Stimulated activated memory B cell treated with anti-CD40 and anti-IgM and Interleukin-4, amounts not matched to agents 10 μg/mL and 1 μg/mL and 100 μg/mL, for 72 hours (primary cell): ENCODE data around the gene MAP3K15.
"Not testable (repeated sequence)": the region's sequence is repeated elsewhere in the genome, so short reads cannot be mapped to it uniquely, and the experiment has no call there.

Source experiments
- ATAC-seq: fragments of 150-1000 bp; cut with Tn5 transposase; 2 replicates; pipeline ENCODE4 v1.10.0; 2021
- H3K27ac Mint-ChIP-seq: one replicate; pipeline ENCODE4 v1.8.0; 2022; ENCODE audit warnings: mild to moderate bottlenecking, mixed read lengths
- H3K27me3 Mint-ChIP-seq: one replicate; pipeline ENCODE4 v1.8.0; 2022; ENCODE audit warnings: mixed read lengths
- H3K36me3 Mint-ChIP-seq: one replicate; pipeline ENCODE4 v1.8.0; 2022; ENCODE audit warnings: mixed read lengths
- H3K4me1 Mint-ChIP-seq: one replicate; pipeline ENCODE4 v1.8.0; 2022; ENCODE audit warnings: mixed read lengths
- H3K4me3 Mint-ChIP-seq: one replicate; pipeline ENCODE4 v1.8.0; 2022; ENCODE audit warnings: mild to moderate bottlenecking, moderate library complexity, mixed read lengths
- H3K9me3 Mint-ChIP-seq: one replicate; pipeline ENCODE4 v1.8.0; 2022; ENCODE audit warnings: mixed read lengths

Gene MAP3K15

DNA sequence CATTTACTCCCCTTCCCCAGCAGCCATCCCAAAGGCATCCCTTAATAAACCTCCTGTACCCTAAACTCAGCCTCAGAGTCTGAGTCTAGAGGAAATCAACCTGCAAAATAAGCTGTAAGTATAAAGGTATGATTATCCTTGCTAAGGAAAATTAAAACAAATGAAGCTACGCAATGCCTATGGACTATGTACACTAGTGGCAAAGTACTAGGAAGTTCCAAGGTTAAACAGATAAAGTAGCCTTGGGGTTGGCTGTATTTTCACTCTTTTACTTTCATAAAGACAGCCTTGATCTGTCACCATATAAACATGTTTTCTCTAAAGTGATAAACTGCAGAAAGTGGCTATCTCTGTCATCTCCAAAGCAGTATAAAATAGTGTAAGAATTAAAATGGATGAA lies 35.9 kb downstream of the MAP3K15 start:
- H3K27me3 Mint-ChIP-seq = no peaks in the 10 kb centered on the region
- H3K9me3 Mint-ChIP-seq = peaks cover 2% of the 10 kb centered on the region
- no peak for ATAC-seq
- no peak overlapping the region for H3K27ac Mint-ChIP-seq
- no peaks in the 10 kb centered on the region for H3K4me1 Mint-ChIP-seq
- no peaks in the 10 kb centered on the region for H3K36me3 Mint-ChIP-seq
- no peak overlapping the region for H3K4me3 Mint-ChIP-seq

DNA sequence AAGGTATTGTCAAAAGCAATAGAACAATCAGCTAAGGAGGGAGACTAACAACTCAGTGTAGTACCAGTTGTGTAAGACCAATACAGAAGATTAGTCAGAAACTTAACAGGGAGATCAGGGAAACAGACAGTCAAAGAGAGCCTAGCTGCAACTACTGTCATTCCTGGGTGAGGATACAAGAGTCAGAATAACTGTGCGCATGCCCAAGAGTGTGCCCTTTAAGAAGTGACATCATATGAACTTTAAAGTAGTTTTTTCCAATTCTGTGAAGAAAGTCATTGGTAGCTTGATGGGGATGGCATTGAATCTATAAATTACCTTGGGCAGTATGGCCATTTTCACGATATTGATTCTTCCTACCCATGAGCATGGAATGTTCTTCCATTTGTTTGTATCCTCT lies 46.9 kb downstream of the MAP3K15 start:
- not testable (repeated sequence) for ATAC-seq, H3K4me3 Mint-ChIP-seq

DNA sequence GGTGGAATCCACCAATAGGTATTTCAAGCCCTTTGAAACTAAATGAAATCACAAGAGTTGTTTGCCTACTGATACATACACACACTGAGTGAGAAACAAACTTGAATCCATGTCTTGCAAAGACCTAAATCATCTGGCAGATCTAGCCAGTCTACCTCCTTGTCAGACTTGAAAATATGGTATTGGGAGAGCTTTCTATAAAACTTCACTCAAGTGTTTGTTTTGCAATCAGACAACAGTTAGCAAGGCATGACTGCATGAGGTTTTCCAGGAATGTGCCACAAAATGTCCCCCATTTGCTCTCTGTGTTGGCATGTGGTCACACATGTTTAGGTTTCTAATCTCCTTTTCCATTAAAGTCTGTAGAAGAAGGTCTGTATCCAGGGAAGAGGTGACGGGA lies 52.4 kb downstream of the MAP3K15 start:
- Mint-ChIP-seq H3K27ac (no peak overlapping the region), H3K36me3 (no peaks in the 10 kb centered on the region), H3K4me1 (no peaks in the 10 kb centered on the region), H3K9me3 (no peaks in the 10 kb centered on the region), H3K4me3 (no peak overlapping the region), H3K27me3 (peaks cover 21% of the 10 kb centered on the region)
- ATAC-seq = no peak

More for the DNA sequence above, 46.9 kb downstream of the MAP3K15 start:
- not testable (repeated sequence) for H3K36me3 Mint-ChIP-seq, H3K4me1 Mint-ChIP-seq, H3K9me3 Mint-ChIP-seq, H3K27ac Mint-ChIP-seq
- H3K27me3 Mint-ChIP-seq = peaks cover 29% of the 10 kb centered on the region

DNA sequence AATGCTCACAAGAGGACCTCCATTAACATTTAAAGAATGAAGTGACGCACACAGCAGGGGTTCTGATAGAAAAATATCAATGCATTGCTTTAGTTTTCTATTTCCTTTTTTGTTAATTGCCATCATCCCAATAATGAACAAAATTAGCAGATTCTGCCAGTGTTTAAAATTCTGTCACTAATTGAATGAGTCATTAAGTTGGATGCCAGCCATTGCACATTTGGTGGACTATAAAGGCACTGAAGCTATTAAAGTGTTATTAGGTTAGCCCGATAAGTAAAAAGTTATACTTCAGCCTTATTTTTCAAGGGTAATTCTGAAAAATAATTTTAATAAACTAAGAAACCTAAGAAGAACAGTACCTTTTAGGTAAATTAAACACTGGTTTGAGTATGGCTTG lies 53.1 kb downstream of the MAP3K15 start:
- peaks cover 21% of the 10 kb centered on the region for H3K27me3 Mint-ChIP-seq
- H3K4me3 Mint-ChIP-seq = no peak overlapping the region
- no peak overlapping the region for H3K27ac Mint-ChIP-seq
- no peaks in the 10 kb centered on the region for H3K36me3 Mint-ChIP-seq
- ATAC-seq = no peak
- no peaks in the 10 kb centered on the region for H3K9me3 Mint-ChIP-seq
- no peaks in the 10 kb centered on the region for H3K4me1 Mint-ChIP-seq

DNA sequence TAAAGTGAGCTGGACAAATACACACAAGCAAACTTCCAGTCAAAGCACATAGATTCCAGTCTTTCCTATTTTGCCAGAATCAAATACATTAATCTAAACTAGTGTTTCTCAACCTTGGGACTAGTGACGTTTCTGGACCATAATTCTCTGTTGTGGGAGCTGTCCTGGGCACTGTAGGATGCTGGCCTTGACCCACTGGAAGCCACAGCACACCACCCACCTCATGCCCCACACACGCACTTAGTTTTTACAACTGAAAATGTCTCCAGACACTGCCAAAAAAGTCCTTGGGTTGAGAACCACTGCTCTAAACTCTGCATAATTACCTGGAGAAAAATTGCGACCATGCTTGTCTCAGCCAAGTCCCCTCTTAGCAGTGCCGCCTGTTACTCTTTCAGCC lies 57.6 kb downstream of the MAP3K15 start:
- no peak overlapping the region for H3K4me3 Mint-ChIP-seq
- H3K27ac Mint-ChIP-seq = no peak overlapping the region
- no peaks in the 10 kb centered on the region for H3K4me1 Mint-ChIP-seq
- no peaks in the 10 kb centered on the region for H3K36me3 Mint-ChIP-seq
- H3K9me3 Mint-ChIP-seq = no peaks in the 10 kb centered on the region
- no peak for ATAC-seq
- H3K27me3 Mint-ChIP-seq = no peaks in the 10 kb centered on the region

DNA sequence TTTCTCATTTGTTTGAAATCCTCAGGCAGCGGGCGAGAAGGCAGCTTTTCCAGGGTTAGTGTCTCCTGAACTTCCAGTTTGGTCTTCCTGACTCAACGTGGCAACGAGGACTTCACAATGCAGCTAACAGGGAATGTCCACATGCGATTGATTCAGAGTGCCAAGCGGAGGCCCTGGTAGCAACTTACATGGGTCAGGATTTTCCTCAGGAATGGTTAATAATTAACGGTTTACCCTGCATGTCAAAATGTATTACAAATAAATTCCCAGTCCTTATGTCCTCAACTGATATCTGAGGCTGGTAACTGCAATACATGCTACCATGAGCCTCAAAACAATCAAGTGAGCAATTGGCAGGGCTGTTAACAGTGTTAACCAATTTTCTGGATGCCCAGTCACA lies 67.2 kb downstream of the MAP3K15 start:
- no peaks in the 10 kb centered on the region for H3K9me3 Mint-ChIP-seq
- H3K36me3 Mint-ChIP-seq = no peaks in the 10 kb centered on the region
- no peak overlapping the region for H3K4me3 Mint-ChIP-seq
- H3K27ac Mint-ChIP-seq = no peak overlapping the region
- H3K27me3 Mint-ChIP-seq = no peaks in the 10 kb centered on the region
- H3K4me1 Mint-ChIP-seq = no peaks in the 10 kb centered on the region
- no peak for ATAC-seq

DNA sequence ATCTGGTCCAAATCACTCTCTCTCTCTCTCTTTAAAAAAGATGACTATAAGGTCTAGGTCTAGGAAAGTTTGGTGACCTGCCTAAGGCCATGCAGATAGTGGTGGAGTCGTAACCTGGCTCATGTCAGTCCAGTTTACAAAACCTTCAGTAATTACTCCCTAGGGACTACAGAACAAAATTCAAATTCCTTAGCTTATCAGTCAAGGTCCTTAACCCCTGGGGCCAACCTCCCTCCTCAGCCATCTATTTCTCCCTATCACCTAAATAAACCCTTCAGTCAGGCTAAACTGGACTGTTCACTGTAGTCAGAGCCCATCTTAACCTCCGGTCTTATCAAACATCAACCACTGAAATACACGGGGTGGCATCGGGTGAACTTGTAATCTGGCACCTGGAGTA lies 68.9 kb downstream of the MAP3K15 start:
- Mint-ChIP-seq H3K36me3 (no peaks in the 10 kb centered on the region), H3K27ac (no peak overlapping the region), H3K4me1 (no peaks in the 10 kb centered on the region), H3K9me3 (no peaks in the 10 kb centered on the region), H3K27me3 (no peaks in the 10 kb centered on the region), H3K4me3 (no peak overlapping the region)
- ATAC-seq = no peak

DNA sequence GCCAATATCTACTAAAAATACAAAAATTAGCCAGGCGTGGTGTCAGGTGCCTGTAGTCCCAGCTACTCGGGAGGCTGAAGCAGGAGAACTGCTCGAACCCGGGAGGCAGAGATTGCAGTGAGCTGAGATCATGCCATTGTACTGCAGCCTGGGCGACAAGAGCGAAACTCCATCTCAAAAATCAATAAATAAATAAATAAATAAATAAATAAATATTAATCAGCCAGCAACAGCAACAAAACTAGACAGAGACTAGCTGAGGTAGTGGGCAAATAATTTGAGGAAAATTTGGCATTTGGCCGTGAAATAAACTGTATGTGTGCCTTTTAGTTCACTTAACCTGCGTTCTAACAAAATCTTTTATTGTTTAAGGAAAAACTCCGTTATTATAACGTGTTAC lies 69.5 kb downstream of the MAP3K15 start:
- H3K27ac Mint-ChIP-seq, H3K4me1 Mint-ChIP-seq, H3K27me3 Mint-ChIP-seq: not testable (repeated sequence)

DNA sequence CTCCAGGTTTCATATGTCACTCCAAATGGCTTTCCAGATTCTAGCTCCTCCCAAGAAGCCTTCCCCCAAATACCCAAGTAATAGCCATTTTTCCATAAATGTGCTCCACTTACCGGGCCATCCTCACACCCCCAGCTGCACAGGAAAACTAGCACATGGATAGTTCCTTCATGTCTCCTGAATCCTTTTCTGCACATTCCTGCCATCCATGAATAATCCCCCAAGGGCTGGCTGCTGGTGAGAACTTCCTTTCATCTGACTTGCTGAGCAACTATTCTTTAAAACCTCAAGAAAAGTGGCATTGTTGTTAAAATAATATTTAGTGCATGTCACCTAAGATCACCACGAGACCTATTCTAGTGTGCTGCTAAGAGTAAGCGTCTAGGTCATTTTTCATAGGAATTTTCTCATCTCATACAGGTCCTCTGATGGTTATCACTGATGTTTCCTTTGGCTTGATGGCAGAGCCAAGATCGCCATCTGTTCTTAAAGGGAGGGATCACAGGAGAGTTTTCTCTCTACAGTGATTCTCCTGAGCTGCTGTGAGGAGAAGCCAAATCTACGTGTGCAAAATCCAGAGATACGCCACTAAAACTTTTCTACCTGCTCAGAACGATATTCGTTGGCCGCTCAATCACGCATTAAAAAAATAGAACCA lies 71.3 kb downstream of the MAP3K15 start:
- Mint-ChIP-seq H3K27me3 (no peaks in the 10 kb centered on the region), H3K4me3 (no peak overlapping the region), H3K36me3 (no peaks in the 10 kb centered on the region), H3K27ac (no peak overlapping the region), H3K9me3 (no peaks in the 10 kb centered on the region), H3K4me1 (no peaks in the 10 kb centered on the region)
- no peak for ATAC-seq

More for the DNA sequence above, 69.5 kb downstream of the MAP3K15 start:
- ATAC-seq, H3K9me3 Mint-ChIP-seq, H3K36me3 Mint-ChIP-seq, H3K4me3 Mint-ChIP-seq: not testable (repeated sequence)

DNA sequence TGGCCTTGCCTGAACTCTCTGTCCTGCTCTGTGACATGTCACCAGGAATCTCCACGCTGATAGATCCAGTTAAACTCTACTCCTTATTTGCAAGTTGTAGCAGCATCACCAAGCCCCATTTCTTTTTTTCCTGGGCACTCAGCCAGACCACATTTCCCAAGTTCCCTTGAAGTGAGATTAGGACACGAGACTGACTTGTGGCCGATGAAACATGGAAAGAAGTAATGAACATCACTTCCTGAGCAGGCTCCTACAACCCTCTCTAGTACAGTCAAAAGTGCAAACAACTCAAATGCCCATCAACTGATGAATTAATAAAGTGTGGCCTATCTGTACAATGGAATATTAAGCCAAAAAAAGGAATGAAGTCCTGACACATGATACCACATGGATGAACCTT lies 74.6 kb downstream of the MAP3K15 start:
- Mint-ChIP-seq H3K9me3 (no peaks in the 10 kb centered on the region), H3K4me3 (no peak overlapping the region), H3K27me3 (no peaks in the 10 kb centered on the region), H3K36me3 (no peaks in the 10 kb centered on the region), H3K27ac (no peak overlapping the region), H3K4me1 (no peaks in the 10 kb centered on the region)
- no peak for ATAC-seq

DNA sequence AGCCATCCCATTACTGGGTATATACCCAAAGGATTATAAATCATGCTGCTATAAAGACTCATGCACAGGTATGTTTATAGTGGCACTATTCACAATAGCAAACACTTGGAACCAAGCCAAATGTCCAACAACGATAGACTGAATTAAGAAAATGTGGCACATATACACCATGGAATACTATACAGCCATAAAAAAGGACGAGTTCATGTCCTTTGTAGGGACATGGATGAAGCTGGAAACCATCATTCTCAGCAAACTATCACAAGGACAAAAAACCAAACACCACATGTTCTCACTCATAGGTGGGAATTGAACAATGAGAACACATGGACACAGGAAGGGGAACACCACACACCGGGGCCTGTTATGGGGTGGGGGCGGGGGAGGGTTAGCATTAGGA lies 92.6 kb downstream of the MAP3K15 start:
- H3K27ac Mint-ChIP-seq, ATAC-seq, H3K27me3 Mint-ChIP-seq, H3K36me3 Mint-ChIP-seq, H3K4me1 Mint-ChIP-seq, H3K4me3 Mint-ChIP-seq, H3K9me3 Mint-ChIP-seq: not testable (repeated sequence)

DNA sequence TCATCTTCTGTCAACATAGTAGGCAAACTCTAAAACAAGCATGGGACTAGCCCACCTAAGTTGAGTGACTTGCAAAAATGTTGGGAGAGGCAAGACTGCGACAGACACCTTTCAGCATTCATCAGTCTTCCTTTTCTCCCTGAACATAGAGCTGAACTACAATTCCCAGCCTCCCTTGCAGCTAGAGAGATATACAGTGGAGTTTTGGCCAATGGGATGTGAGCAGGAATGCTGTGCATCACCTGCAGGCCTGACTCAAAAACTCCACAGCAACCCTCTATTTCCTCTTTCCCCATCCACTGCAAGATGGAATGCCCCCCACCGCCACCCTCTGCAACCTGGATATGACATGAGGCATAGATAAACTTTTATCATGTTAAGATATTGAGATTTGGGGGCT lies 105.0 kb downstream of the MAP3K15 start:
- no peaks in the 10 kb centered on the region for H3K36me3 Mint-ChIP-seq
- H3K27me3 Mint-ChIP-seq = no peaks in the 10 kb centered on the region
- H3K27ac Mint-ChIP-seq = no peak overlapping the region
- H3K4me3 Mint-ChIP-seq = no peak overlapping the region
- no peaks in the 10 kb centered on the region for H3K4me1 Mint-ChIP-seq
- H3K9me3 Mint-ChIP-seq = no peaks in the 10 kb centered on the region
- no peak for ATAC-seq

DNA sequence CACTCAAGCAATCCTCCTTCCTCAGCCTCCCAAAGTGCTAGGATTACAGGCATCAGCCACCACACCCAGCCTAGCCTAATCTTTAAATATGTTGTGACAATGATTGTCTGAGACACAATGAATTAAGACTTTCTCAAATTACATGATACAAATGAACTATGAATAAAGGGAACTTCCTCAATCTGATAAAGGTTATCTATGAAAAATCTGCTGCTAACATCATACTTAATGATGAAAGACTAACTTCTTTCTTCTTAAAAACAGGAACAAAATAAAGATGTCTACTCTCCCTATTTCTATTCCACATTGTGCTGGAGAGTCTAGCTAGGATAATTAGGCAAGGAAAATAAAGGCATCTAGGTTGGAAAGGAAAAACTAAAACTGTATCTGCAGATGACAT lies 111.6 kb downstream of the MAP3K15 start:
- Mint-ChIP-seq H3K4me1 (no peaks in the 10 kb centered on the region), H3K27me3 (no peaks in the 10 kb centered on the region), H3K36me3 (no peaks in the 10 kb centered on the region), H3K4me3 (no peak overlapping the region), H3K27ac (no peak overlapping the region), H3K9me3 (no peaks in the 10 kb centered on the region)
- ATAC-seq = no peak

DNA sequence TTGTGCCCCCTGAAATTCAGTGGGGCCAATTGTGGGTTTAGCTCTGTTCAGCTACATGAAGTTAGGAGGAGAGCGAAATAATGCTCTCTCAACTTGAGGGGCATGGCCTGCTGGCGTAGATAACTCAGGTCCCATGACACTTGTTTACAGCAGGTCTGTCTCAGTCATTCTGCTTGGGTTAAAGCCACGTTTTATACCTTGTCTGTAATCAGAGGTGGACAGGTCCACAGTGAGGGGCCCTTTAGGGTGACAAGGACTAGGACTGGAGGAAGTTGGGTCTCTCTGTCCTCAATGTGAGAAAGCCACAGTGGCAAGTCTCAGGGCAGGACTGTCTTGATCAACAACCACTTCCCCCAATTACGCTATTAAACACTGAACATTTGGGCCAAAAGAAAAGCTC lies 122.6 kb downstream of the MAP3K15 start:
- H3K27me3 Mint-ChIP-seq = peaks cover 10% of the 10 kb centered on the region
- no peak overlapping the region for H3K27ac Mint-ChIP-seq
- no peaks in the 10 kb centered on the region for H3K4me1 Mint-ChIP-seq
- no peaks in the 10 kb centered on the region for H3K9me3 Mint-ChIP-seq
- no peaks in the 10 kb centered on the region for H3K36me3 Mint-ChIP-seq
- ATAC-seq = no peak
- H3K4me3 Mint-ChIP-seq = no peak overlapping the region

DNA sequence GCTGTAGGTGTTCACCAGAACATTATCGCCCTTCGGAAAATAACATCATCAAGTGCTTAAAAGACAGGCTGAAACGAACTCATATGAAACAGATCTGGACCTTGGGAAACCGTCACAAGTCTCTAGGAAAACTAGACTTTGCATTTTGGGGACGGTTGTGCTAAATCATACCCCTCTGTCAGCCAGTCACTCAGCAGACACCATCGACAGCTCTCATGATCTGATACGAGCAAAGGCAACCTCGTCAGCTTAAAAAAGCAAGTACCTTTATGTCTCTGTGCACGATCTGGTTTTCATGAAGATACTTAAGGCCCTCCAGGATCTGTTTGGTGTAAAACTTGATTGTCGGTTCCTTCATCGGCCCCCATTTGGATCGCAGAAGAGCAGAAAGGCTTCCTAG lies 123.2 kb downstream of the MAP3K15 start:
- no peak overlapping the region for H3K4me3 Mint-ChIP-seq
- H3K27me3 Mint-ChIP-seq = peaks cover 10% of the 10 kb centered on the region
- no peaks in the 10 kb centered on the region for H3K9me3 Mint-ChIP-seq
- H3K27ac Mint-ChIP-seq = no peak overlapping the region
- no peaks in the 10 kb centered on the region for H3K4me1 Mint-ChIP-seq
- ATAC-seq = no peak
- no peaks in the 10 kb centered on the region for H3K36me3 Mint-ChIP-seq

DNA sequence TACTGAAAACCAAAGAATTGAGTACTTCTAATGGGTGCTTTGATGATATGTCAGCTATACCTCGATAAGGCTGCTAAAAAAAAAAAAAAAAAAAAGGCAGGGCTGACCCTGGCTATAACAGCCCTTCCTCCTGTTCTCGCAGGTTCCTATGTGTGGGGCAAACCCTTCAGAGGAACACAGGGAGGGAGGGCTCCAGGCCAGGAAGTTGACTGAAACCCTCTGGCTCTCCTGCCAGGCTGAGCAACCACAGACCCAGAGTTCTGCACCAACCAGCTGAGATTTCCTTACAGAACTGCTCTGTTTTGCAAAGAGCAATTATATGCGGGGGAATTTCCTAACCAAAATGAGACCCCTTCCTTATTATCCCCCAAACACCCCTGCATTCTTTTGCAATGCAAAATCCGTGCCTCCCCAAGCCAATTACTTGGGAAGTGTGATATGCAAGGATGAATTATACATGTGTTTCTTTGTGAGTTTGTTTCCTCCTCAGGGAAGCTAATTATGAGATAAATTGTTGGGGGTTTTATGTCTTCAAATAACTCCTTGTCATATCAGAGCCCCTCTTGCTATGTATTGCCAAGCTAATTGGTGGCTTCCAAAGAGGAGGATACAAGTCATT lies 126.0 kb downstream of the MAP3K15 start:
- H3K36me3 Mint-ChIP-seq = no peaks in the 10 kb centered on the region
- ATAC-seq = no peak
- H3K4me1 Mint-ChIP-seq = no peaks in the 10 kb centered on the region
- no peak overlapping the region for H3K4me3 Mint-ChIP-seq
- no peaks in the 10 kb centered on the region for H3K27me3 Mint-ChIP-seq
- no peaks in the 10 kb centered on the region for H3K9me3 Mint-ChIP-seq
- H3K27ac Mint-ChIP-seq = no peak overlapping the region
